ENCODE measurements around the gene PTPRS. TPM values are rescaled to one million over a fixed set of nuclear protein-coding genes. Genes with fewer than 3 reads are reported as not detected.
A peak's percentile ranks its signal among the peaks of the same experiment; 100 is the strongest.

The PTPRS gene
- total and polyA plus RNA-seq, 2 of the 13 experiments (the other 11 are each of a cell fraction or from before 2014, with no cell fraction given), result 32.7 to 43.9 TPM

GRCh38 chr19:5343848-5344247 lies 3.2 kb upstream of the PTPRS start (continued):
- TF ChIP-seq ZNF501 (CRISPR knock-in tag; IDR thresholded peaks at IDR 0.05) (peak; percentile 17; the same call in 1 of the 2 replicates), ZEB1 (IDR thresholded peaks at IDR 0.05; ENCODE audit: insufficient replicate concordance, low read depth) (no peak), DRAP1 (CRISPR knock-in tag; IDR thresholded peaks at IDR 0.05) (peak; percentile 58), ZGPAT (CRISPR knock-in tag; IDR thresholded peaks at IDR 0.05) (peak; percentile 66; the same call in 1 of the 2 replicates), NFYB (CRISPR knock-in tag; IDR thresholded peaks at IDR 0.05) (no peak), ZNF777 (CRISPR knock-in tag; IDR thresholded peaks at IDR 0.05) (no peak), DR1 (CRISPR knock-in tag; IDR thresholded peaks at IDR 0.05) (no peak), YEATS4 (CRISPR knock-in tag; IDR thresholded peaks at IDR 0.05; ENCODE audit: borderline replicate concordance) (peak; percentile 63; the same call in 1 of the 2 replicates), ZNF761 (CRISPR knock-in tag; conservative IDR thresholded peaks at IDR 0.05) (no peak), ZNF362 (CRISPR knock-in tag; IDR thresholded peaks at IDR 0.05; ENCODE audit: borderline replicate concordance) (peak; percentile 99), RFX3 (CRISPR knock-in tag; IDR thresholded peaks at IDR 0.05) (no peak), ZNF138 (CRISPR knock-in tag; IDR thresholded peaks at IDR 0.05; ENCODE audit: low read depth) (no peak), ZKSCAN1 (IDR thresholded peaks at IDR 0.05; ENCODE audit: low read length) (no peak), ZNF350 (CRISPR knock-in tag; IDR thresholded peaks at IDR 0.05; ENCODE audit: borderline replicate concordance, low read depth) (peak; percentile 50; the same call in 1 of the 2 replicates)
- TF ChIP-seq, protein P1, sequence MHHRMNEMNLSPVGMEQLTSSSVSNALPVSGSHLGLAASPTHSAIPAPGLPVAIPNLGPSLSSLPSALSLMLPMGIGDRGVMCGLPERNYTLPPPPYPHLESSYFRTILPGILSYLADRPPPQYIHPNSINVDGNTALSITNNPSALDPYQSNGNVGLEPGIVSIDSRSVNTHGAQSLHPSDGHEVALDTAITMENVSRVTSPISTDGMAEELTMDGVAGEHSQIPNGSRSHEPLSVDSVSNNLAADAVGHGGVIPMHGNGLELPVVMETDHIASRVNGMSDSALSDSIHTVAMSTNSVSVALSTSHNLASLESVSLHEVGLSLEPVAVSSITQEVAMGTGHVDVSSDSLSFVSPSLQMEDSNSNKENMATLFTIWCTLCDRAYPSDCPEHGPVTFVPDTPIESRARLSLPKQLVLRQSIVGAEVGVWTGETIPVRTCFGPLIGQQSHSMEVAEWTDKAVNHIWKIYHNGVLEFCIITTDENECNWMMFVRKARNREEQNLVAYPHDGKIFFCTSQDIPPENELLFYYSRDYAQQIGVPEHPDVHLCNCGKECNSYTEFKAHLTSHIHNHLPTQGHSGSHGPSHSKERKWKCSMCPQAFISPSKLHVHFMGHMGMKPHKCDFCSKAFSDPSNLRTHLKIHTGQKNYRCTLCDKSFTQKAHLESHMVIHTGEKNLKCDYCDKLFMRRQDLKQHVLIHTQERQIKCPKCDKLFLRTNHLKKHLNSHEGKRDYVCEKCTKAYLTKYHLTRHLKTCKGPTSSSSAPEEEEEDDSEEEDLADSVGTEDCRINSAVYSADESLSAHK (CRISPR knock-in tag; IDR thresholded peaks at IDR 0.05; ENCODE audit: borderline replicate concordance), result no peak
- TF ChIP-seq, protein P2, sequence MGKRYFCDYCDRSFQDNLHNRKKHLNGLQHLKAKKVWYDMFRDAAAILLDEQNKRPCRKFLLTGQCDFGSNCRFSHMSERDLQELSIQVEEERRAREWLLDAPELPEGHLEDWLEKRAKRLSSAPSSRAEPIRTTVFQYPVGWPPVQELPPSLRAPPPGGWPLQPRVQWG (CRISPR knock-in tag; IDR thresholded peaks at IDR 0.05; ENCODE audit: borderline replicate concordance, low read depth), result no peak
- TF ChIP-seq, protein P3, sequence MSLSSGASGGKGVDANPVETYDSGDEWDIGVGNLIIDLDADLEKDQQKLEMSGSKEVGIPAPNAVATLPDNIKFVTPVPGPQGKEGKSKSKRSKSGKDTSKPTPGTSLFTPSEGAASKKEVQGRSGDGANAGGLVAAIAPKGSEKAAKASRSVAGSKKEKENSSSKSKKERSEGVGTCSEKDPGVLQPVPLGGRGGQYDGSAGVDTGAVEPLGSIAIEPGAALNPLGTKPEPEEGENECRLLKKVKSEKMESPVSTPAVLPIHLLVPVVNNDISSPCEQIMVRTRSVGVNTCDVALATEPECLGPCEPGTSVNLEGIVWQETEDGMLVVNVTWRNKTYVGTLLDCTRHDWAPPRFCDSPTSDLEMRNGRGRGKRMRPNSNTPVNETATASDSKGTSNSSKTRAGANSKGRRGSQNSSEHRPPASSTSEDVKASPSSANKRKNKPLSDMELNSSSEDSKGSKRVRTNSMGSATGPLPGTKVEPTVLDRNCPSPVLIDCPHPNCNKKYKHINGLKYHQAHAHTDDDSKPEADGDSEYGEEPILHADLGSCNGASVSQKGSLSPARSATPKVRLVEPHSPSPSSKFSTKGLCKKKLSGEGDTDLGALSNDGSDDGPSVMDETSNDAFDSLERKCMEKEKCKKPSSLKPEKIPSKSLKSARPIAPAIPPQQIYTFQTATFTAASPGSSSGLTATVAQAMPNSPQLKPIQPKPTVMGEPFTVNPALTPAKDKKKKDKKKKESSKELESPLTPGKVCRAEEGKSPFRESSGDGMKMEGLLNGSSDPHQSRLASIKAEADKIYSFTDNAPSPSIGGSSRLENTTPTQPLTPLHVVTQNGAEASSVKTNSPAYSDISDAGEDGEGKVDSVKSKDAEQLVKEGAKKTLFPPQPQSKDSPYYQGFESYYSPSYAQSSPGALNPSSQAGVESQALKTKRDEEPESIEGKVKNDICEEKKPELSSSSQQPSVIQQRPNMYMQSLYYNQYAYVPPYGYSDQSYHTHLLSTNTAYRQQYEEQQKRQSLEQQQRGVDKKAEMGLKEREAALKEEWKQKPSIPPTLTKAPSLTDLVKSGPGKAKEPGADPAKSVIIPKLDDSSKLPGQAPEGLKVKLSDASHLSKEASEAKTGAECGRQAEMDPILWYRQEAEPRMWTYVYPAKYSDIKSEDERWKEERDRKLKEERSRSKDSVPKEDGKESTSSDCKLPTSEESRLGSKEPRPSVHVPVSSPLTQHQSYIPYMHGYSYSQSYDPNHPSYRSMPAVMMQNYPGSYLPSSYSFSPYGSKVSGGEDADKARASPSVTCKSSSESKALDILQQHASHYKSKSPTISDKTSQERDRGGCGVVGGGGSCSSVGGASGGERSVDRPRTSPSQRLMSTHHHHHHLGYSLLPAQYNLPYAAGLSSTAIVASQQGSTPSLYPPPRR (CRISPR knock-in tag; IDR thresholded peaks at IDR 0.05; ENCODE audit: borderline replicate concordance), result no peak; the same call in 1 of the 2 replicates

Data from HepG2 (cell line).